MCF 10A (cell line): Measurements from ENCODE around the gene C9orf57. TPM values are rescaled to one million over a fixed set of nuclear protein-coding genes. Genes with fewer than 3 reads are reported as not detected.
"Not testable (repeated sequence)": the region's sequence is repeated elsewhere in the genome, so short reads cannot be mapped to it uniquely, and the experiment has no call there.

Experiments
- BruUV-seq: library from RNA; stranded (reverse); fragments of 400-500 nt; replicated peaks from 2 replicates; lab custom pipeline; 2021; lab: Mats Ljungman, UMichigan
- CTCF ChIA-PET: fragments of 300-600 bp; sonication (Branson Sonifier 250); formaldehyde crosslinking; extraction: SDS; loops from one replicate; lab custom pipeline; 2021; ENCODE audit warnings: antibody characterized with exemption, inconsistent platforms; lab: Yijun Ruan, JAX
- POLR2A ChIA-PET: fragments of 300-600, 350-650 bp; sonication (Branson Sonifier 250); formaldehyde crosslinking; extraction: SDS; loops from one replicate; lab custom pipeline; 2020; ENCODE audit warnings: antibody characterized with exemption, inconsistent platforms; lab: Yijun Ruan, JAX
- DNase-seq: peaks from one replicate; pipeline ENCODE4 v3.0.0-alpha.2; 2018; ENCODE audit not compliant: unreplicated experiment
- H3K27ac Mint-ChIP-seq: one replicate; pipeline ENCODE4 v1.8.0; 2022; ENCODE audit warnings: mild to moderate bottlenecking, low read depth, mixed read lengths; ENCODE audit not compliant: unreplicated experiment
- H3K27me3 Mint-ChIP-seq: one replicate; pipeline ENCODE4 v1.8.0; 2022; ENCODE audit warnings: mixed read lengths; ENCODE audit not compliant: insufficient read depth, unreplicated experiment
- H3K36me3 Mint-ChIP-seq: one replicate; pipeline ENCODE4 v1.8.0; 2022; ENCODE audit warnings: mild to moderate bottlenecking, moderate library complexity, mixed read lengths; ENCODE audit not compliant: insufficient read depth, unreplicated experiment
- H3K4me1 Mint-ChIP-seq: one replicate; pipeline ENCODE4 v1.8.0; 2022; ENCODE audit warnings: mixed read lengths; ENCODE audit not compliant: insufficient read depth, unreplicated experiment
- H3K4me3 Mint-ChIP-seq: one replicate; pipeline ENCODE4 v1.8.0; 2022; ENCODE audit warnings: mild to moderate bottlenecking, moderate library complexity, mixed read lengths; ENCODE audit not compliant: unreplicated experiment
- H3K9me3 Mint-ChIP-seq: one replicate; pipeline ENCODE4 v1.8.0; 2022; ENCODE audit warnings: mixed read lengths; ENCODE audit not compliant: unreplicated experiment
- CTCF ChIP-seq: fragments of 200-600 bp; IDR thresholded peaks from one replicate; pipeline ENCODE4 v1.8.0; 2022; ENCODE audit warnings: antibody characterized with exemption, mild to moderate bottlenecking; ENCODE audit not compliant: unreplicated experiment
- intact Hi-C: fragments of 100-400 bp; cut with micrococcal nuclease; formaldehyde crosslinking; loops from 2 replicates; pipeline ENCODE4 v1.14.1; 2022
- total RNA-seq: library from RNA; stranded (reverse); gene quantifications from 2 replicates; pipeline ENCODE4 v1.2.3, GENCODE V29; 2022

The C9orf57 gene
- total RNA-seq, 1 experiment from 2014 or later, result not detected

- Mint-ChIP-seq H3K27me3 (no peaks in the 10 kb centered on the region), H3K27ac (no peak overlapping the region), H3K9me3 (no peaks in the 10 kb centered on the region), H3K36me3 (no peaks in the 10 kb centered on the region), H3K4me3 (no peak overlapping the region), H3K4me1 (peaks cover 16% of the 10 kb centered on the region)
- intact Hi-C loops, result loop anchor here (2.0 to 10.0 kb wide), 2 partner anchors 113 to 339 kb away; partner anchors contain the start of genes ABHD17B and C9orf85
- CTCF ChIA-PET, result interaction anchor here (0.6 to 8.7 kb wide), 15 partner anchors 11 to 799 kb away, joined by 3 to 101 read pairs (median 8); no protein-coding TSS in a partner anchor
- no TSS peak for BruUV-seq
- DNase-seq, result no peak
- POLR2A ChIA-PET, result no interaction called here
- TF ChIP-seq CTCF, result no peak
Observed at GRCh38 chr9:72023596-72023995, 36.8 kb downstream of the C9orf57 start.

DNA sequence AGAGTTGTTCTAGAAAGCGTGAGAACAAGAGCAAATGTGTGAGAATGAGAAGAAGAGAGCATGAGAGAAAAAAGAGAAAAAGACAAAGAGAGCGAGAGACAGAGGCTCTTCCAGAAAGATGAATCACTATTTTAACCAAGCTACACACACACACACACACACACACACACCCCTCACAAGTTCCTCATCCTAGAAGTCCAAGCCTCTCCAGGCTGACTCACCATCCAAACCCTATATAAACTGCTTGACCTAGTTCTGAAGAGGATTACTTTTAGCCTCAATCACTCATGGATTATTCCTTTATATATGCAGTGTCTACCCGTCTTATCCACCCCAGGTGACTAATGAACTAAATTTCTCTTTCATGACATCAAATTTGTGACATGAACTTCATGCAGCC lies 37.6 kb downstream of the C9orf57 start:
- no peaks in the 10 kb centered on the region for H3K36me3 Mint-ChIP-seq
- no peak overlapping the region for H3K4me3 Mint-ChIP-seq
- peaks cover 16% of the 10 kb centered on the region for H3K4me1 Mint-ChIP-seq
- H3K9me3 Mint-ChIP-seq, result no peaks in the 10 kb centered on the region
- H3K27ac Mint-ChIP-seq, result no peak overlapping the region
- CTCF ChIA-PET, result interaction anchor here (0.7 to 8.7 kb wide), 6 partner anchors 10 to 800 kb away, joined by 3 to 101 read pairs (median 12); no protein-coding TSS in a partner anchor
- no TSS peak for BruUV-seq
- no peaks in the 10 kb centered on the region for H3K27me3 Mint-ChIP-seq
- POLR2A ChIA-PET, result interaction anchor here (0.7 kb wide), 1 partner anchor 111 kb away, joined by 3 read pairs; the partner anchor contains the start of genes ABHD17B and C9orf85
- intact Hi-C loops, result loop anchor here (2.0 to 10.0 kb wide), 2 partner anchors 112 to 338 kb away; partner anchors contain the start of genes ABHD17B and C9orf85
- TF ChIP-seq CTCF, result no peak
- peak; percentile 41 for DNase-seq

DNA sequence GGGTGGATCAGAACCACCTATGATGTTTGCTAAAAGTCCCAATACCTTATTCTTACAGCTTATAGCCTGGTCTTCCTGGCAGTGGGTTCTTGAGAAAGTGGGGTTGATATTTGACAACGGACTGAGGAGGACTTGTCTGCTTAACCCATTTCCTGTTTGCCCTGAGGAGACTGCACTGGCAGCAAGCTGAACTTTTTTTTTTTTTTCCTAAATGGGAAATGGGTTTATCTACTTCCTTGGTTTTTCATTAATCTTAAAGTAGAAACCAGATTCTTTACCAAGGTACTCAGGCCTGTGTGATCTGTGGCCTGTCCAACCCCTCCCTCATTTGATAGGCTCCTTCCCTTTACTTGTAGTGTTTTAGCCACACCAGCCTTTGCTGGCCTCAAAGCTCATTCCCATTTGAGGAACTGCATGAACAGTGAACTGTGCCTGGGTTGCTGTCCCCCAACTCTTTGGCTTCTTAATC lies 47.1 kb downstream of the C9orf57 start:
- Mint-ChIP-seq H3K27ac (peak overlapping the region; percentile 28), H3K4me3 (no peak overlapping the region), H3K36me3 (no peaks in the 10 kb centered on the region), H3K9me3 (no peaks in the 10 kb centered on the region), H3K27me3 (no peaks in the 10 kb centered on the region), H3K4me1 (peaks cover 8% of the 10 kb centered on the region)
- POLR2A ChIA-PET, result interaction anchor here (0.6 kb wide), 1 partner anchor 1005 kb away, joined by 3 read pairs; no protein-coding TSS in a partner anchor
- CTCF ChIA-PET, result interaction anchor here (1.1 to 9.0 kb wide), 3 partner anchors 12 to 26 kb away, joined by 3 to 50 read pairs (median 3); no protein-coding TSS in a partner anchor
- intact Hi-C loops, result no loop called here
- DNase-seq, result no peak
- no peak for TF ChIP-seq CTCF
- no TSS peak for BruUV-seq

DNA sequence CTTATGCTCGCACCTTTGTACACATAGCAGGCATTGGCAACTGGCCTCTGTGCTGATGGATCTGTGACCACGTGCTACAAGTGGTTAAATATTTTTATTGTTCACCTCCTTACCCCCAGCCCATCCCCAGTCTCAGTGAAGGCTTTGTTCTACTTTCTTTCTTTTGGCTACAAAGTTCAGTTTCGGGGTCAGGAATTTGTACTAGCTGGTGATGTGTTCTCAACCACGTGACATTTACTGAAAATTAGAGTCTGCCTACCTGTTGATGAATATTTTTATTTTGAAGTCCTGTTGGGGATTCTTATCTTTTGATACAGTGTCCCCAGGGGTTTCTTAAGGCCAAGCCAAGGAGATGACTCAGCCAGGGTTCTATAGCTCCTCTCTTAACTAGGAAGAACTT lies 47.8 kb downstream of the C9orf57 start:
- H3K9me3 Mint-ChIP-seq, result no peaks in the 10 kb centered on the region
- ChIA-PET CTCF (interaction anchor here (0.6 to 9.0 kb wide), 4 partner anchors 10 to 26 kb away, joined by 3 to 50 read pairs (median 3); no protein-coding TSS in a partner anchor), POLR2A (interaction anchor here (0.6 to 1.7 kb wide), 2 partner anchors 13 to 1006 kb away, joined by 3 to 4 read pairs; no protein-coding TSS in a partner anchor)
- no peak for DNase-seq
- no peak overlapping the region for H3K4me3 Mint-ChIP-seq
- no peaks in the 10 kb centered on the region for H3K27me3 Mint-ChIP-seq
- BruUV-seq, result no TSS peak
- intact Hi-C loops, result no loop called here
- no peak for TF ChIP-seq CTCF
- no peak overlapping the region for H3K27ac Mint-ChIP-seq
- H3K36me3 Mint-ChIP-seq, result no peaks in the 10 kb centered on the region
- H3K4me1 Mint-ChIP-seq, result peaks cover 8% of the 10 kb centered on the region

DNA sequence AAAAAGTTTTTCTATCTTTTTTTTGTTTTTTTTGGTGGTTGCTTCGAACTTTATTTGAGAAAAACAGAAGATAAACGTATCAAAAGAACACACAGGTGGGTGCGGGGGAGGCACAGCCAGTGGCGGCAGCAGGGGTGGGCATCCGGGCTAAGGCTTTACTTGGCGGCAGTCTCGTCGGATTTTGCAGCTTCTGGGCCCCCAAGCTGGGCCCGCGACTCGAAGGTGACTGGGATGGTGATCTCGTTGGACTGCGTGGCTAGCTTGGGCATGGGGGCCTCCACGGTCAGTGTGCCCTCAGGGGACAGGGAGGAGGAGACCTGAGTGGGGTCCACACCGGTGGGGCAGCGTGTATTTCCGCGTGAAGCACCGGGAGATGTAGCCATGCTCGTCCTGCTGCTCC lies 52.7 kb downstream of the C9orf57 start:
- H3K4me3 Mint-ChIP-seq, DNase-seq, H3K27me3 Mint-ChIP-seq, H3K9me3 Mint-ChIP-seq, H3K36me3 Mint-ChIP-seq, intact Hi-C loops, H3K27ac Mint-ChIP-seq, H3K4me1 Mint-ChIP-seq, BruUV-seq: not testable (repeated sequence)
- POLR2A ChIA-PET, result interaction anchor here (1.1 kb wide), 1 partner anchor 8 kb away, joined by 3 read pairs; no protein-coding TSS in a partner anchor
- CTCF ChIA-PET, result interaction anchor here (0.7 to 9.0 kb wide), 4 partner anchors 17 to 262 kb away, joined by 3 to 50 read pairs (median 4); no protein-coding TSS in a partner anchor
